HepG2 (cell line): ENCODE results near the gene SHPK. TPM values are rescaled to one million over a fixed set of nuclear protein-coding genes. Genes with fewer than 3 reads are reported as not detected.

Source experiments
- ARNT2 ChIP-seq: sonication (generic); formaldehyde crosslinking; IDR thresholded peaks from 2 replicates; pipeline ENCODE4 v1.8.0; 2022; ENCODE audit warnings: mild to moderate bottlenecking, low read depth, missing genetic modification reagents, moderate library complexity
- FIP1L1 ChIP-seq: fragments of 200-400 bp; formaldehyde crosslinking; IDR thresholded peaks from 2 replicates; pipeline ENCODE4 v1.6.1; 2018; ENCODE audit warnings: low read depth, mild to moderate bottlenecking, low read length, moderate library complexity, borderline replicate concordance; ENCODE audit not compliant: insufficient read depth
- HNF4A ChIP-seq: sonication (generic); formaldehyde crosslinking; IDR thresholded peaks from 2 replicates; pipeline ENCODE4 v1.4.0; 2020; ENCODE audit warnings: missing genetic modification reagents
- JARID2 ChIP-seq: sonication (generic); formaldehyde crosslinking; IDR thresholded peaks from 2 replicates; pipeline ENCODE4 v1.8.1; 2023; ENCODE audit warnings: missing genetic modification reagents, inconsistent platforms; ENCODE audit not compliant: insufficient replicate concordance
- NAIF1 ChIP-seq: sonication (generic); formaldehyde crosslinking; IDR thresholded peaks from 2 replicates; pipeline ENCODE4 v1.5.0; 2020; ENCODE audit warnings: mild to moderate bottlenecking, missing genetic modification reagents, borderline replicate concordance
- NCOA2 ChIP-seq: sonication (generic); formaldehyde crosslinking; IDR thresholded peaks from 2 replicates; pipeline ENCODE4 v1.8.0; 2022; ENCODE audit warnings: inconsistent platforms
- NFE2 ChIP-seq: sonication (generic); formaldehyde crosslinking; IDR thresholded peaks from 2 replicates; pipeline ENCODE4 v1.4.0; 2020; ENCODE audit warnings: missing genetic modification reagents
- SNRNP70 ChIP-seq: fragments of 200-400 bp; formaldehyde crosslinking; IDR thresholded peaks from 2 replicates; pipeline ENCODE4 v1.6.1; 2017; ENCODE audit warnings: mild to moderate bottlenecking, low read depth, low read length, moderate library complexity
- SP140L ChIP-seq: sonication (generic); formaldehyde crosslinking; IDR thresholded peaks from 2 replicates; pipeline ENCODE4 v1.4.0; 2020; ENCODE audit warnings: missing genetic modification reagents, borderline replicate concordance
- TEAD3 ChIP-seq: optimal IDR thresholded peaks from 2 replicates; pipeline ENCODE3; 2016; ENCODE audit warnings: borderline replicate concordance
- ZNF124 ChIP-seq: sonication (generic); formaldehyde crosslinking; IDR thresholded peaks from 2 replicates; pipeline ENCODE4 v1.4.0; 2020; ENCODE audit warnings: missing genetic modification reagents
- ZNF263 ChIP-seq: sonication (generic); formaldehyde crosslinking; IDR thresholded peaks from 2 replicates; pipeline ENCODE4 v1.4.0; 2020; ENCODE audit warnings: missing genetic modification reagents
- ZNF333 ChIP-seq: sonication (generic); formaldehyde crosslinking; IDR thresholded peaks from 2 replicates; pipeline ENCODE4 v1.4.0; 2020; ENCODE audit warnings: mild to moderate bottlenecking, missing genetic modification reagents, borderline replicate concordance
- ZNF546 ChIP-seq: sonication (generic); formaldehyde crosslinking; conservative IDR thresholded peaks from 2 replicates; pipeline ENCODE4 v1.8.1; 2023; ENCODE audit warnings: mild to moderate bottlenecking, missing genetic modification reagents
- ZNF589 ChIP-seq: sonication (generic); formaldehyde crosslinking; conservative IDR thresholded peaks from 2 replicates; pipeline ENCODE4 v1.8.0; 2022; ENCODE audit warnings: mild to moderate bottlenecking, moderate library complexity, missing genetic modification reagents
- ZNF672 ChIP-seq: sonication (generic); formaldehyde crosslinking; IDR thresholded peaks from 2 replicates; pipeline ENCODE4 v1.8.1; 2022; ENCODE audit warnings: missing genetic modification reagents
- ZNF878 ChIP-seq: sonication (generic); formaldehyde crosslinking; IDR thresholded peaks from 2 replicates; pipeline ENCODE4 v1.8.1; 2023; ENCODE audit warnings: mild to moderate bottlenecking, missing genetic modification reagents, moderate library complexity
- polyA plus RNA-seq, 8 experiments: library from polyadenylated mRNA; depleted of rRNA in 3 of 8; stranded (reverse) in 7 of 8; unstranded in 1 of 8; fragments of >200 nt; fragmentation: Illumina TruSeq in 4 of 8; extraction: Trizol in 4 of 8; gene quantifications; 2 replicates each; pipeline versions ENCODE4 v1.2.1 to v1.2.3, GENCODE V29; 2011 to 2016; ENCODE audit warnings: low read depth in 4 of 8, missing spikeins in 1 of 8, mixed read lengths in 1 of 8; ENCODE audit not compliant: insufficient read depth in 1 of 8
- total RNA-seq, 5 experiments: library from RNA; depleted of rRNA; stranded (reverse); fragments of >200 nt; fragmentation: Illumina TruSeq; extraction: Trizol; gene quantifications; 2 replicates each; pipeline ENCODE4 v1.2.3, GENCODE V29; 2016; ENCODE audit warnings: low read depth in 1 of 5
- TF ChIP-seq, protein P1 (sequence below): IDR thresholded peaks from 2 replicates; pipeline ENCODE4 v1.6.1; 2012; ENCODE audit warnings: inconsistent platforms
- TF ChIP-seq, protein P2 (sequence below): sonication (generic); formaldehyde crosslinking; IDR thresholded peaks from 2 replicates; pipeline ENCODE4 v1.4.0; 2020; ENCODE audit warnings: missing genetic modification reagents
- TF ChIP-seq, protein P3 (sequence below): sonication (generic); formaldehyde crosslinking; IDR thresholded peaks from 2 replicates; pipeline ENCODE4 v1.8.0; 2023; ENCODE audit warnings: mild to moderate bottlenecking, missing genetic modification reagents
- TF ChIP-seq, protein P4 (sequence below): sonication (generic); formaldehyde crosslinking; IDR thresholded peaks from 2 replicates; pipeline ENCODE4 v1.8.0; 2022; ENCODE audit warnings: missing genetic modification reagents, mild to moderate bottlenecking, inconsistent platforms, borderline replicate concordance
- TF ChIP-seq, protein P5 (sequence below): sonication (generic); formaldehyde crosslinking; IDR thresholded peaks from 2 replicates; pipeline ENCODE4 v1.8.1; 2023; ENCODE audit warnings: missing genetic modification reagents, mild to moderate bottlenecking, borderline replicate concordance
- TF ChIP-seq, protein P6 (sequence below): sonication (generic); formaldehyde crosslinking; IDR thresholded peaks from 2 replicates; pipeline ENCODE4 v1.9.0; 2021; ENCODE audit warnings: missing genetic modification reagents, borderline replicate concordance

SHPK gene
- total and polyA plus RNA-seq, 2 of the 13 experiments (the other 11 are each of a cell fraction or from before 2014, with no cell fraction given), result 16.2 to 30.9 TPM

DNA sequence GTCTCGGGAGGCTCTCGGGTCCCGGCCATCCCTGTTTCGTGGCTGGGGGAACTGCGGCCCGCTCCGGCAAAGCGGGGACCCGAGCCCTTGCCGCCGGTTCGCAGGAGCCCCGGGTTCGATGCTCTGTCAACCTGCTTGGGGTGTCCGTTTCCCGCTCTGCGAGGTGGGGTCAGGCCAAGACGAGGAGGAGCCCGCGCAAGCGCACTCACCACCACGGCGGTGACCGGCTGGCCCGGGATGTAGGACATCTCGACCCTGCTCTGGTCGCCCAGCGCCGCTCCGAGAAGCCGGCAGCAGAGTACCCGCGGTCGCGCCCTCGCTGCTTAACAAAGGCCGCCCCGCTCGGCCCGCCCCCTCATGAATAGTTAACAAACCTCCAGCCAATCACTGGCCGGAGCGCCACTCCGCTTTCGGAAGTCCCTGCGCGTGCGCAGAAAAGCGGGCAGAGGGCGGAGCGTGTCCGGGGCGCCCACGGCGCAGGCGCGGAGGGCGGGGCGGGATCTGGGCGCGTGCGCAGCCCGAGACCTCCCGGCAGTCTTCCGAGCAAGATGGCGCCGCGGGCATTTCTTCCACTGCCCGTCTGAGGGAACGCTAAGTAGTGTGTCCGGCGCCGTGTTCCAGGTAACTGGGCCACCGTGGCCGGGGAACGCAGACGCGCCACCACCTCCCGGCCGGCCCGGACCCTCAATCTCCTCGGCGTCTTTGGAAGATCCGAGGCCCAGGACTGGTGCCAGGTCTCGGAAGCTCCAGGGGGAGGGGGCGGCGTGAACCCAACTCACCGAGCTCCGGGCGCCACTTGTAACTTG is 32.4 kb upstream of the SHPK start, which contains the start of the genes EMC6 and TAX1BP3 (continued):
- TF ChIP-seq, protein P1, sequence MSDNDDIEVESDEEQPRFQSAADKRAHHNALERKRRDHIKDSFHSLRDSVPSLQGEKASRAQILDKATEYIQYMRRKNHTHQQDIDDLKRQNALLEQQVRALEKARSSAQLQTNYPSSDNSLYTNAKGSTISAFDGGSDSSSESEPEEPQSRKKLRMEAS, result peak; percentile 24; the same call in 1 of the 2 replicates
- TF ChIP-seq NCOA2 (CRISPR knock-in tag) (no peak), ZNF263 (CRISPR knock-in tag) (peak; percentile 43; the same call in 1 of the 2 replicates), ZNF124 (CRISPR knock-in tag) (peak; percentile 34; the same call in 1 of the 2 replicates), ZNF878 (no peak), HNF4A (CRISPR knock-in tag) (no peak), ZNF333 (no peak), SNRNP70 (no peak), FIP1L1 (no peak), ZNF589 (CRISPR knock-in tag) (0 out of 2 replicates have a peak, but pooled peaks have one; percentile 41), ZNF672 (CRISPR knock-in tag) (no peak), SP140L (no peak), NFE2 (CRISPR knock-in tag) (no peak), NAIF1 (CRISPR knock-in tag) (0 out of 2 replicates have a peak, but pooled peaks have one; percentile 25), ARNT2 (CRISPR knock-in tag) (peak; percentile 58), JARID2 (CRISPR knock-in tag) (peak; percentile 25), TEAD3 (CRISPR knock-in tag) (no peak), ZNF546 (CRISPR knock-in tag) (peak; percentile 88)
- TF ChIP-seq, protein P2, sequence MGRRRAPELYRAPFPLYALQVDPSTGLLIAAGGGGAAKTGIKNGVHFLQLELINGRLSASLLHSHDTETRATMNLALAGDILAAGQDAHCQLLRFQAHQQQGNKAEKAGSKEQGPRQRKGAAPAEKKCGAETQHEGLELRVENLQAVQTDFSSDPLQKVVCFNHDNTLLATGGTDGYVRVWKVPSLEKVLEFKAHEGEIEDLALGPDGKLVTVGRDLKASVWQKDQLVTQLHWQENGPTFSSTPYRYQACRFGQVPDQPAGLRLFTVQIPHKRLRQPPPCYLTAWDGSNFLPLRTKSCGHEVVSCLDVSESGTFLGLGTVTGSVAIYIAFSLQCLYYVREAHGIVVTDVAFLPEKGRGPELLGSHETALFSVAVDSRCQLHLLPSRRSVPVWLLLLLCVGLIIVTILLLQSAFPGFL (CRISPR knock-in tag), result peak; percentile 81; the same call in 1 of the 2 replicates
- TF ChIP-seq, protein P3, sequence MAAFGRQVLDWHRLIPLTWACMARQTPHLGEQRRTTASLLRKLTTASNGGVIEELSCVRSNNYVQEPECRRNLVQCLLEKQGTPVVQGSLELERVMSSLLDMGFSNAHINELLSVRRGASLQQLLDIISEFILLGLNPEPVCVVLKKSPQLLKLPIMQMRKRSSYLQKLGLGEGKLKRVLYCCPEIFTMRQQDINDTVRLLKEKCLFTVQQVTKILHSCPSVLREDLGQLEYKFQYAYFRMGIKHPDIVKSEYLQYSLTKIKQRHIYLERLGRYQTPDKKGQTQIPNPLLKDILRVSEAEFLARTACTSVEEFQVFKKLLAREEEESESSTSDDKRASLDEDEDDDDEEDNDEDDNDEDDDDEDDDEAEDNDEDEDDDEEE, result no peak
- TF ChIP-seq, protein P4, sequence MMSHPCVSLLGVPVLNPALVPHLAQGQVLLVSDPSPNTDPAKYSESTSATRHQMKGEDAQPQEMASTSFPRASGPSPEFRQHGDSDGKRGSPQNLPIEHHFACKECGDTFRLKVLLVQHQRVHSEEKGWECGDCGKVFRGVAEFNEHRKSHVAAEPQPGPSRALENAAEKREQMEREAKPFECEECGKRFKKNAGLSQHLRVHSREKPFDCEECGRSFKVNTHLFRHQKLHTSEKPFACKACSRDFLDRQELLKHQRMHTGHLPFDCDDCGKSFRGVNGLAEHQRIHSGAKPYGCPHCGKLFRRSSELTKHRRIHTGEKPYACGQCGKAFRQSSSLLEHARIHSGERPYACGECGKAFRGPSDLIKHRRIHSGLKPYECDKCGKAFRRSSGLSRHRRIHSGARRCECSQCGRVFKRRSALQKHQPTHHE (CRISPR knock-in tag), result no peak
- TF ChIP-seq, protein P5, sequence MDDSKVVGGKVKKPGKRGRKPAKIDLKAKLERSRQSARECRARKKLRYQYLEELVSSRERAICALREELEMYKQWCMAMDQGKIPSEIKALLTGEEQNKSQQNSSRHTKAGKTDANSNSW (CRISPR knock-in tag), result 0 out of 2 replicates have a peak, but pooled peaks have one; percentile 32
- TF ChIP-seq, protein P6, sequence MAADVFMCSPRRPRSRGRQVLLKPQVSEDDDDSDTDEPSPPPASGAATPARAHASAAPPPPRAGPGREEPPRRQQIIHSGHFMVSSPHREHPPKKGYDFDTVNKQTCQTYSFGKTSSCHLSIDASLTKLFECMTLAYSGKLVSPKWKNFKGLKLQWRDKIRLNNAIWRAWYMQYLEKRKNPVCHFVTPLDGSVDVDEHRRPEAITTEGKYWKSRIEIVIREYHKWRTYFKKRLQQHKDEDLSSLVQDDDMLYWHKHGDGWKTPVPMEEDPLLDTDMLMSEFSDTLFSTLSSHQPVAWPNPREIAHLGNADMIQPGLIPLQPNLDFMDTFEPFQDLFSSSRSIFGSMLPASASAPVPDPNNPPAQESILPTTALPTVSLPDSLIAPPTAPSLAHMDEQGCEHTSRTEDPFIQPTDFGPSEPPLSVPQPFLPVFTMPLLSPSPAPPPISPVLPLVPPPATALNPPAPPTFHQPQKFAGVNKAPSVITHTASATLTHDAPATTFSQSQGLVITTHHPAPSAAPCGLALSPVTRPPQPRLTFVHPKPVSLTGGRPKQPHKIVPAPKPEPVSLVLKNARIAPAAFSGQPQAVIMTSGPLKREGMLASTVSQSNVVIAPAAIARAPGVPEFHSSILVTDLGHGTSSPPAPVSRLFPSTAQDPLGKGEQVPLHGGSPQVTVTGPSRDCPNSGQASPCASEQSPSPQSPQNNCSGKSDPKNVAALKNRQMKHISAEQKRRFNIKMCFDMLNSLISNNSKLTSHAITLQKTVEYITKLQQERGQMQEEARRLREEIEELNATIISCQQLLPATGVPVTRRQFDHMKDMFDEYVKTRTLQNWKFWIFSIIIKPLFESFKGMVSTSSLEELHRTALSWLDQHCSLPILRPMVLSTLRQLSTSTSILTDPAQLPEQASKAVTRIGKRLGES (CRISPR knock-in tag), result peak; percentile 32; the same call in 1 of the 2 replicates
